HCT116 (cell line): Measurements from ENCODE around the gene ARAP1. TPM values are rescaled to one million over a fixed set of nuclear protein-coding genes. Genes with fewer than 3 reads are reported as not detected.

Experiments used
- ATAC-seq: fragments of 200-7000 bp; cut with Tn5 transposase; 2 replicates; pipeline ENCODE4 v1.9.1; 2020; ENCODE audit warnings: mild to moderate bottlenecking, moderate library complexity
- BruUV-seq: library from RNA; stranded (reverse); fragments of 400-500 nt; replicated peaks from 2 replicates; lab custom pipeline; 2021; lab: Mats Ljungman, UMichigan
- CTCF ChIA-PET: fragments of 300-600 bp; sonication (Branson Sonifier 250); formaldehyde crosslinking; loops from one replicate; lab custom pipeline; 2021; ENCODE audit warnings: antibody characterized with exemption; lab: Charles Lee
- POLR2A ChIA-PET: fragments of 300-600, 350-600 bp; sonication (Branson Sonifier 250); formaldehyde crosslinking; loops from one replicate; lab custom pipeline; 2021; ENCODE audit warnings: antibody characterized with exemption; lab: Charles Lee
- RAD21 ChIA-PET, 2 experiments: fragments of 300-600 bp; sonication (Branson Sonifier 250); formaldehyde crosslinking; loops; one replicate each; lab custom pipeline; 2023; ENCODE audit warnings: low total read pairs in 2 of 2; ENCODE audit not compliant: uncharacterized antibody in 2 of 2, unreplicated experiment in 2 of 2, low non-redundant PET in 1 of 2; lab: Charles Lee
- DNase-seq: peaks from one replicate; pipeline ENCODE4 v3.0.0-alpha.2; 2010; ENCODE audit warnings: low read depth, low spot score
- H2AFZ ChIP-seq: fragments of 200-600 bp; shearing (Covaris generic), sonication (generic); 2 replicates; pipeline ENCODE4 v1.6.1; 2017; ENCODE audit warnings: low read depth, mixed run types, mixed read lengths, antibody characterized with exemption, low read length; ENCODE audit not compliant: poor library complexity, severe bottlenecking
- H3K27ac ChIP-seq: 2 replicates; pipeline ENCODE4 v1.5.1; 2012; ENCODE audit warnings: low read depth, low read length
- H3K27me3 ChIP-seq: fragments of 200-600 bp; sonication (generic); 2 replicates; pipeline ENCODE4 v1.6.1; 2016; ENCODE audit warnings: mixed run types, low read length, mixed read lengths; ENCODE audit not compliant: insufficient read depth
- H3K36me3 ChIP-seq, 2 experiments: fragments of 200-500 bp in 1 of 2; fragments of 200-600 bp in 1 of 2; sonication (Bioruptor generic) in 1 of 2; sonication (generic) in 1 of 2; 2 replicates each; pipeline versions ENCODE4 v1.5.1 to v1.6.1; 2014 to 2016; ENCODE audit warnings: low read length in 2 of 2, inconsistent platforms in 1 of 2, mixed read lengths in 1 of 2, mixed run types in 1 of 2; ENCODE audit not compliant: insufficient read depth in 2 of 2, control insufficient read depth in 1 of 2
- H3K4me1 ChIP-seq, 2 experiments: fragments of 200-600 bp in 1 of 2; sonication (generic) in 1 of 2; 2 replicates each; pipeline versions ENCODE4 v1.5.1 to v1.6.1; 2012 to 2017; ENCODE audit warnings: low read length in 2 of 2, inconsistent platforms in 1 of 2, mild to moderate bottlenecking in 1 of 2, mixed read lengths in 1 of 2, mixed run types in 1 of 2, moderate library complexity in 1 of 2; ENCODE audit not compliant: insufficient read depth in 2 of 2, control insufficient read depth in 1 of 2
- H3K4me2 ChIP-seq: fragments of 200-600 bp; sonication (generic); 2 replicates; pipeline ENCODE4 v1.6.1; 2017; ENCODE audit warnings: mixed run types, low read length, mixed read lengths
- H3K4me3 ChIP-seq, 2 experiments: fragments of 200-600 bp in 1 of 2; sonication (generic) in 1 of 2; replicated peaks in 1 of 2; 2 replicates each; pipeline ENCODE4 v1.5.1; 2011 to 2016; ENCODE audit warnings: low read length in 2 of 2, control low read depth in 1 of 2, low read depth in 1 of 2, mild to moderate bottlenecking in 1 of 2, mixed read lengths in 1 of 2, mixed run types in 1 of 2
- H3K79me2 ChIP-seq: fragments of 200-600 bp; sonication (generic); 2 replicates; pipeline ENCODE4 v1.6.1; 2017; ENCODE audit warnings: mild to moderate bottlenecking, mixed run types, low read length, moderate library complexity, mixed read lengths; ENCODE audit not compliant: insufficient read depth
- H3K9ac ChIP-seq: fragments of 200-600 bp; sonication (generic); 2 replicates; pipeline ENCODE4 v1.6.1; 2016; ENCODE audit warnings: low read length, mixed read lengths
- H3K9me2 ChIP-seq: fragments of 200-600 bp; sonication (generic), shearing (Covaris generic); 2 replicates; pipeline ENCODE4 v1.6.1; 2017; ENCODE audit warnings: mixed run types, mild to moderate bottlenecking, moderate library complexity; ENCODE audit not compliant: insufficient read depth
- H3K9me3 ChIP-seq, 2 experiments: fragments of 200-500 bp in 1 of 2; fragments of 200-600 bp in 1 of 2; sonication (Bioruptor generic) in 1 of 2; sonication (generic) in 1 of 2; 2 replicates each; pipeline ENCODE4 v1.6.1; 2014 to 2017; ENCODE audit warnings: low read length in 2 of 2, mixed read lengths in 2 of 2, inconsistent platforms in 1 of 2, low read depth in 1 of 2, mild to moderate bottlenecking in 1 of 2, mixed run types in 1 of 2, moderate library complexity in 1 of 2; ENCODE audit not compliant: control insufficient read depth in 1 of 2, insufficient read depth in 1 of 2
- H4K20me1 ChIP-seq: fragments of 200-600 bp; sonication (generic), shearing (Covaris generic); 2 replicates; pipeline ENCODE4 v1.6.1; 2017; ENCODE audit warnings: mixed run types, mild to moderate bottlenecking, moderate library complexity; ENCODE audit not compliant: insufficient read depth
- CBX3 ChIP-seq: IDR thresholded peaks from 2 replicates; pipeline ENCODE4 v1.6.1; 2012; ENCODE audit warnings: low read depth
- CEBPB ChIP-seq: IDR thresholded peaks from 2 replicates; pipeline ENCODE4 v1.6.1; 2012; ENCODE audit warnings: low read depth
- EGR1 ChIP-seq: IDR thresholded peaks from 2 replicates; pipeline ENCODE4 v1.6.1; 2012; ENCODE audit warnings: low read depth
- ELF1 ChIP-seq: IDR thresholded peaks from 2 replicates; pipeline ENCODE4 v1.6.1; 2012; ENCODE audit warnings: low read depth, borderline replicate concordance
- EZH2 ChIP-seq: fragments of 200-600 bp; sonication (generic); IDR thresholded peaks from 2 replicates; pipeline ENCODE4 v1.6.1; 2017; ENCODE audit warnings: antibody characterized with exemption, mixed run types
- FOSL1 ChIP-seq: IDR thresholded peaks from 2 replicates; pipeline ENCODE4 v1.6.1; 2012; ENCODE audit warnings: low read depth
- POLR2AphosphoS5 ChIP-seq: IDR thresholded peaks from 2 replicates; pipeline ENCODE4 v1.6.1; 2011; ENCODE audit warnings: mild to moderate bottlenecking, low read depth, low read length, moderate library complexity
- RAD21 ChIP-seq: IDR thresholded peaks from 2 replicates; pipeline ENCODE4 v1.6.1; 2012; ENCODE audit warnings: low read depth, mild to moderate bottlenecking
- SIN3A ChIP-seq: IDR thresholded peaks from 2 replicates; pipeline ENCODE4 v1.6.1; 2012; ENCODE audit warnings: low read depth
- SP1 ChIP-seq: IDR thresholded peaks from 2 replicates; pipeline ENCODE4 v1.6.1; 2012; ENCODE audit warnings: low read depth
- TCF7L2 ChIP-seq: IDR thresholded peaks from 2 replicates; pipeline ENCODE4 v1.7.0; 2011; ENCODE audit warnings: borderline replicate concordance, inconsistent platforms; ENCODE audit not compliant: insufficient read depth, insufficient read length; ENCODE audit errors: extremely low read depth
- YY1 ChIP-seq: IDR thresholded peaks from 2 replicates; pipeline ENCODE4 v1.6.1; 2011; ENCODE audit warnings: low read length, low read depth, moderate library complexity, mild to moderate bottlenecking; ENCODE audit not compliant: insufficient replicate concordance; ENCODE audit errors: extremely low read depth
- ZFX ChIP-seq: fragments of 450-650 bp; IDR thresholded peaks from 2 replicates; pipeline ENCODE4 v1.6.1; 2017
- ZNF274 ChIP-seq: fragments of 200-500 bp; sonication (Bioruptor generic); IDR thresholded peaks from 2 replicates; pipeline ENCODE4 v1.6.1; 2014; ENCODE audit warnings: mild to moderate bottlenecking, low read depth, low read length, inconsistent platforms
- intact Hi-C: fragments of 100-400 bp; cut with micrococcal nuclease; formaldehyde crosslinking; loops from 2 replicates; pipeline ENCODE4 v1.10.0; 2022
- total RNA-seq: library from RNA; stranded (reverse); gene quantifications from one replicate; pipeline ENCODE4 v1.2.1, GENCODE V29; 2021; ENCODE audit not compliant: unreplicated experiment
- TF ChIP-seq, protein P1 (sequence below): IDR thresholded peaks from 2 replicates; pipeline ENCODE4 v1.6.1; 2012
- TF ChIP-seq, protein P2 (sequence below): IDR thresholded peaks from 2 replicates; pipeline ENCODE4 v1.6.1; 2012; ENCODE audit warnings: low read depth
- TF ChIP-seq, protein P3 (sequence below): IDR thresholded peaks from 2 replicates; pipeline ENCODE4 v1.6.1; 2011; ENCODE audit warnings: mild to moderate bottlenecking, low read length, moderate library complexity; ENCODE audit not compliant: insufficient replicate concordance; ENCODE audit errors: extremely low read depth
- TF ChIP-seq, protein P4 (sequence below): IDR thresholded peaks from 2 replicates; pipeline ENCODE4 v1.6.1; 2012
- TF ChIP-seq, protein P5 (sequence below), 3 experiments: fragments of 200-600 bp in 1 of 3; sonication (generic) in 1 of 3; IDR thresholded peaks in 2 of 3; conservative IDR thresholded peaks in 1 of 3; 2 replicates each; pipeline ENCODE4 v1.5.1; 2012 to 2017; ENCODE audit warnings: low read depth in 2 of 3, low read length in 2 of 3, antibody characterized with exemption in 1 of 3, borderline replicate concordance in 1 of 3, control low read depth in 1 of 3, mild to moderate bottlenecking in 1 of 3, mixed read lengths in 1 of 3, mixed run types in 1 of 3, moderate library complexity in 1 of 3; ENCODE audit not compliant: insufficient read depth in 1 of 3

The ARAP1 gene
- total RNA-seq, 1 experiment from 2014 or later = 57.4 TPM

DNA sequence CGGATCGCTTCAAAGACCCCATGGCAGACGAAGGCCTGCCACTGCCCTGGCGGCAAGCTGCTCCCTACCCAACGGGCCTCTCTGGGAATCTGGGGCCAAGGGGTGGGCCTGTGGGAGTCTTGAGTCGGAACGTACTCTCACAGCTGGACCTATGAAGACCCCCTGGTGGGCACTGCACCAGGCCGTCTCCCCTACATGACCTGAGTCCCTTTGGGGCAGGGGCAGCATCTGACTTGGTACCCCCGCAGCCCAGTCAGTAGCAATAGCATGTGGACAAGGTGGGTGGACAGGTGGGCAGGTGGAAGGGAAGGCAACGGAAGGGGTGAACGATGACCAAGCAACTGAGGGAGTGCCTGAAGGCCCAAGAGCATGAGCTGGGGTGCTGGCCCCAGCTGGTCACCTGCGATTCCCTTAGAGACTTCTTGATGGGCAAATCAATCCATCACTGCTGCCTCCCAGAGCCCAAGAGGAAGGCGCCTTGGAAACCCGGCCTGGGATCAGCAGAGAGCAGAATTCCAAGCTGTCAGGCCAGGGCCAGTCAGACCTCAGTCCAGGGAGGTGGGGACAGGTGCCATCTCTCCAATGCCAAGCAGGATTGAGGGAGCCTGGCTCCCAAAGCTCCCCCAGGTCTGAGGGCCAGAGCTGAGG lies 35.3 kb downstream of the ARAP1 start:
- Histone ChIP-seq H3K4me1 (peaks cover 4 to 10% of the 10 kb centered on the region in 2 experiments; a peak in 3 of 4 replicates), H4K20me1 (no peaks in the 10 kb centered on the region), H3K9me3 (no peaks in the 10 kb centered on the region), H3K36me3 (no peaks in the 10 kb centered on the region; a peak in 1 of 4 replicates), H3K79me2 (peaks cover 23% of the 10 kb centered on the region), H3K27ac (no peak overlapping the region), H2AFZ (no peak overlapping the region), H3K9ac (no peak overlapping the region), H3K9me2 (no peaks in the 10 kb centered on the region), H3K27me3 (no peaks in the 10 kb centered on the region), H3K4me3 (no peak overlapping the region), H3K4me2 (no peak overlapping the region)
- ChIA-PET RAD21 (interaction anchor here in 1 of 2 experiments (1.3 kb wide), 1 partner anchor 461 kb away, joined by 3 read pairs; no protein-coding TSS in a partner anchor), POLR2A (no interaction called here), CTCF (interaction anchor here (1.3 kb wide), 1 partner anchor 9 kb away, joined by 3 read pairs; no protein-coding TSS in a partner anchor)
- TF ChIP-seq, protein P1, sequence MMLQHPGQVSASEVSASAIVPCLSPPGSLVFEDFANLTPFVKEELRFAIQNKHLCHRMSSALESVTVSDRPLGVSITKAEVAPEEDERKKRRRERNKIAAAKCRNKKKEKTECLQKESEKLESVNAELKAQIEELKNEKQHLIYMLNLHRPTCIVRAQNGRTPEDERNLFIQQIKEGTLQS = no peak
- TF ChIP-seq FOSL1 (no peak), EZH2 (no peak), CBX3 (no peak), SP1 (no peak), EGR1 (no peak), SIN3A (no peak), YY1 (no peak), RAD21 (no peak), ZFX (no peak), ELF1 (no peak), POLR2AphosphoS5 (no peak), TCF7L2 (no peak), ZNF274 (no peak), CEBPB (no peak)
- TF ChIP-seq, protein P2, sequence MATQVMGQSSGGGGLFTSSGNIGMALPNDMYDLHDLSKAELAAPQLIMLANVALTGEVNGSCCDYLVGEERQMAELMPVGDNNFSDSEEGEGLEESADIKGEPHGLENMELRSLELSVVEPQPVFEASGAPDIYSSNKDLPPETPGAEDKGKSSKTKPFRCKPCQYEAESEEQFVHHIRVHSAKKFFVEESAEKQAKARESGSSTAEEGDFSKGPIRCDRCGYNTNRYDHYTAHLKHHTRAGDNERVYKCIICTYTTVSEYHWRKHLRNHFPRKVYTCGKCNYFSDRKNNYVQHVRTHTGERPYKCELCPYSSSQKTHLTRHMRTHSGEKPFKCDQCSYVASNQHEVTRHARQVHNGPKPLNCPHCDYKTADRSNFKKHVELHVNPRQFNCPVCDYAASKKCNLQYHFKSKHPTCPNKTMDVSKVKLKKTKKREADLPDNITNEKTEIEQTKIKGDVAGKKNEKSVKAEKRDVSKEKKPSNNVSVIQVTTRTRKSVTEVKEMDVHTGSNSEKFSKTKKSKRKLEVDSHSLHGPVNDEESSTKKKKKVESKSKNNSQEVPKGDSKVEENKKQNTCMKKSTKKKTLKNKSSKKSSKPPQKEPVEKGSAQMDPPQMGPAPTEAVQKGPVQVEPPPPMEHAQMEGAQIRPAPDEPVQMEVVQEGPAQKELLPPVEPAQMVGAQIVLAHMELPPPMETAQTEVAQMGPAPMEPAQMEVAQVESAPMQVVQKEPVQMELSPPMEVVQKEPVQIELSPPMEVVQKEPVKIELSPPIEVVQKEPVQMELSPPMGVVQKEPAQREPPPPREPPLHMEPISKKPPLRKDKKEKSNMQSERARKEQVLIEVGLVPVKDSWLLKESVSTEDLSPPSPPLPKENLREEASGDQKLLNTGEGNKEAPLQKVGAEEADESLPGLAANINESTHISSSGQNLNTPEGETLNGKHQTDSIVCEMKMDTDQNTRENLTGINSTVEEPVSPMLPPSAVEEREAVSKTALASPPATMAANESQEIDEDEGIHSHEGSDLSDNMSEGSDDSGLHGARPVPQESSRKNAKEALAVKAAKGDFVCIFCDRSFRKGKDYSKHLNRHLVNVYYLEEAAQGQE = no peak
- TF ChIP-seq, protein P3, sequence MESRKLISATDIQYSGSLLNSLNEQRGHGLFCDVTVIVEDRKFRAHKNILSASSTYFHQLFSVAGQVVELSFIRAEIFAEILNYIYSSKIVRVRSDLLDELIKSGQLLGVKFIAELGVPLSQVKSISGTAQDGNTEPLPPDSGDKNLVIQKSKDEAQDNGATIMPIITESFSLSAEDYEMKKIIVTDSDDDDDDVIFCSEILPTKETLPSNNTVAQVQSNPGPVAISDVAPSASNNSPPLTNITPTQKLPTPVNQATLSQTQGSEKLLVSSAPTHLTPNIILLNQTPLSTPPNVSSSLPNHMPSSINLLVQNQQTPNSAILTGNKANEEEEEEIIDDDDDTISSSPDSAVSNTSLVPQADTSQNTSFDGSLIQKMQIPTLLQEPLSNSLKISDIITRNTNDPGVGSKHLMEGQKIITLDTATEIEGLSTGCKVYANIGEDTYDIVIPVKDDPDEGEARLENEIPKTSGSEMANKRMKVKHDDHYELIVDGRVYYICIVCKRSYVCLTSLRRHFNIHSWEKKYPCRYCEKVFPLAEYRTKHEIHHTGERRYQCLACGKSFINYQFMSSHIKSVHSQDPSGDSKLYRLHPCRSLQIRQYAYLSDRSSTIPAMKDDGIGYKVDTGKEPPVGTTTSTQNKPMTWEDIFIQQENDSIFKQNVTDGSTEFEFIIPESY = no peak
- TF ChIP-seq, protein P4, sequence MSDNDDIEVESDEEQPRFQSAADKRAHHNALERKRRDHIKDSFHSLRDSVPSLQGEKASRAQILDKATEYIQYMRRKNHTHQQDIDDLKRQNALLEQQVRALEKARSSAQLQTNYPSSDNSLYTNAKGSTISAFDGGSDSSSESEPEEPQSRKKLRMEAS = no peak
- TF ChIP-seq, protein P5, sequence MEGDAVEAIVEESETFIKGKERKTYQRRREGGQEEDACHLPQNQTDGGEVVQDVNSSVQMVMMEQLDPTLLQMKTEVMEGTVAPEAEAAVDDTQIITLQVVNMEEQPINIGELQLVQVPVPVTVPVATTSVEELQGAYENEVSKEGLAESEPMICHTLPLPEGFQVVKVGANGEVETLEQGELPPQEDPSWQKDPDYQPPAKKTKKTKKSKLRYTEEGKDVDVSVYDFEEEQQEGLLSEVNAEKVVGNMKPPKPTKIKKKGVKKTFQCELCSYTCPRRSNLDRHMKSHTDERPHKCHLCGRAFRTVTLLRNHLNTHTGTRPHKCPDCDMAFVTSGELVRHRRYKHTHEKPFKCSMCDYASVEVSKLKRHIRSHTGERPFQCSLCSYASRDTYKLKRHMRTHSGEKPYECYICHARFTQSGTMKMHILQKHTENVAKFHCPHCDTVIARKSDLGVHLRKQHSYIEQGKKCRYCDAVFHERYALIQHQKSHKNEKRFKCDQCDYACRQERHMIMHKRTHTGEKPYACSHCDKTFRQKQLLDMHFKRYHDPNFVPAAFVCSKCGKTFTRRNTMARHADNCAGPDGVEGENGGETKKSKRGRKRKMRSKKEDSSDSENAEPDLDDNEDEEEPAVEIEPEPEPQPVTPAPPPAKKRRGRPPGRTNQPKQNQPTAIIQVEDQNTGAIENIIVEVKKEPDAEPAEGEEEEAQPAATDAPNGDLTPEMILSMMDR (IDR thresholded peaks at IDR 0.05 in 2 of 3, conservative IDR thresholded peaks at IDR 0.05 in 1 of 3; ENCODE audit: borderline replicate concordance in 1 of 3, insufficient read depth in 1 of 3, low read depth in 2 of 3, low read length in 2 of 3) = no peak
- intact Hi-C loops = no loop called here
- ATAC-seq (no peak), DNase-seq (no peak)
- BruUV-seq = no TSS peak
